Effector CD8-positive, alpha-beta T cell (primary cell): ENCODE data around the gene ATP8A2.

ENCODE experiments used
- DNase-seq: peaks from one replicate; lab custom pipeline; 2025; lab: John Stamatoyannopoulos, UW

The ATP8A2 gene

DNA sequence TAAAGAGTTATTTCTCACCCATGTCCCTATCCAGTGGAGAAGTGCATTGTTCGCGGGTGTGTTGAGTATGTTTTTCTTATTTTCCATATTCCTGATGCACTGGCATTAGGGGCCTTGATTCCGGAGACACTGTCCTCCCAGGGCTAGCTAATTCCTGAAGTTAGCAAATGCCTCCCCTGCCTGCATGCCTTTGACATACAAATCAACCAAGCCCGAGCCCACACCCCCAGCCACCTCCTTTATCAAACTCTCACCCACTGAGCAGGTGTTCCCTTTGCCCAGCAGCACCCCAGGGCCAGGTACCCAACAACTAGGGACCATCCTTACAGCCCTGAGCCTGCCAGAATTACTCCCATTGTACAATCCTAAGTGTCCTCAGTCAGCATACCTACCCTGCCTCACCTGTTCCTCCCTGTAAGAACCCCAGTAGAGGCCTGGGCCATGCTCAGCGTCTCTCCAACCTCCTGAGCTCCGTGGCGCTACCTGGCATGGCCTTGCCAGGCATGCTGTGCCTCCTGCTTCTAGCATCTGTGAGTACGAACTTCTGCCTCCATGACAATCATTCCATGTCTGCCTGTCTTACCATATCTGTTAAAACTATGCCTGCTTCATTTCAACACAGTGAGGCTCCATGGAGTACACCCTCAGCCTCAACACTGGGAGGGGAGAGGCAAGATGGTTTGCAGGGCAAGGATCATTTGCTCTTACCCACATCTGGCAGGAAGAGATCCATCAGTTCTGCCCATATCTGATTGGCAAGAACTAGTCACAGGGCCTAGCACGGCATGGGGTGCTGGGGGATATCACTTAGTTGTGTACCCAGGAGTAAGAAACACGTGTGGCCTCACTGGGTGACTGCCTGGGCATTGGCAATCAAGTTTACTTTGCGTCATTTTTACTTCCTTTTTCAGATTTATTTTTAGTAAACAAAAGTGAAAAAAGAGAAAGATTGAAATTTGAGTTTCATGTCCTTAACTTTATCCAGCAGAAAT lies 476.2 kb downstream of the ATP8A2 start:
- DNase-seq, result no peak

DNA sequence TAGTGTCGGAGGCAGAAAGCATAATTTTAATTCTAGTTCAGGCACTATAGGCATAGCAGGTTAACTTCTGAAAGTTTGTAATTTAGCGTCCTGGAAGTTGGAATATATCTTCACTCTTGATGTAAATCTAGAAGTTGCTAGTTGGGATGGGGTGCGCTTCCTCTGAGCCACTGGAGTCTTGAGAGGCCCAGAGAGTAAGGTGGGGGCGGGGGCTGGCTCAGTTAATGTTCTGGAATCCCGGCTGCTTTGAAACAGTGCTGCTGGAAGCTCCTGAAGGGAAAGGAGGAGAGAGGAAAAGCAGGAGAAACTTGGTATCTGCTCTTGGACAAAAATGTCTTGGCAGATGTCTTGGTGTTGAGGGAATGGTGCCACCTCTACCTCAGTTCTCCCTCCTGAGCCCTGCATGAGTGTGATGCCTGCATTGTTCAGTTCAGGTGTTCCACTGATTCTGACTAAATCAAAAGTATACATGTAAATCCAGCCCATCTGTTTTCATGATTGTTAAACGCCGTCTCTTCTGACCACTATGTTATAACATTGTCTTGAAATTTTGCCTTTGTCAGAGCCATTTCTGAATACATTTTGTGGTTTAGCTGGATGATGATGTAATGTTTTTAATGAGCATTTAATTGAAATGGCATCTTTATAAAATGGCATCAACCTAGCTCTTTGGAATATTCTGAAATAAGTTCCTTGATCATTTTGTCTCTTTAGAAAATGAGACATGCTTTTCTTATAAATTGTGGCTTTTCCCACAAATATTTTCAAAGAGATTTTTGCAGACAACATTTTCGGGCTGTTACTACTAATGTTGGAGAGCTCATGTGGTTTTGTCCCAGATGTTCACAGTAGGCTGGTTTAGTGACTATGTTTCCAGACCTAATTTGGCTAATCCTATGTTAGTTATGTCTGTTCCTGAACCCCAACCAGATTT lies 477.3 kb downstream of the ATP8A2 start:
- DNase-seq, result no peak

DNA sequence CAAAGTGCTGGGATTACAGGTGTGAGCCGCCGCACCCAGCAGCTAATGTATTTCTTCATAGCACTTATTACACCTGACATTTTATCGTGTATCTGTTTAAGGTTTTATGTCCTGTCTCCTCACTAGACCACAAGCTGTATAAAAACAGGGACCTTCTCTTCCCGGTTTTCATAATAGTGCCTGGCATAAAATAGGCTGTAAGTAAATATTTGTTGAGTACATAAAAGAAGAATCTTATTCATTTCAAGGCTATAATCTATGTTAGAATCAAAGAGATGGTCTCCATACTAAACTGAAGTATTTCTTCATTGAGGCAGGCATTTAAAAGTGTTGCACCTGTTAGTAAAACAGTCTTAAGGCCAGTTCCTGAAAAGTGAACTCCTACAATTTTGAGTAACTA lies 486.1 kb downstream of the ATP8A2 start:
- DNase-seq, result no peak

DNA sequence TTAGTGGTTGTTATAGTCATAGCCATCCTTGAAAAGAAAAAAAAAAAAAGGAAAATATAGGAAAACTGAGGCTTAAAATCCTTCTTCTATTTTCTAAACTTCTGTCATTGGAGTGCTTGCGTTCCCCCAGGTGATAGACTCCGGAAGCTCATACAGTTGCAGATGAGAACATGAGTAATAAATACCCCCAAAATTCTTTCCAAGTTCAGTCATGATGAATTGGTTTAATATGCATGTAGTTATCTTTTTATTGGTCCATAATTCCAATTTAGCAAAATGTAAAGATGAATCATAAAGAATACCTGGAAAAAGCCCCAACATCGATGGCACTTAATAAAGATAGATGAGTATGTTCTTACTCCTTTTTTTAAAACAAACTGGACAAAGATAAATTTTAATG lies 487.8 kb downstream of the ATP8A2 start:
- no peak for DNase-seq

DNA sequence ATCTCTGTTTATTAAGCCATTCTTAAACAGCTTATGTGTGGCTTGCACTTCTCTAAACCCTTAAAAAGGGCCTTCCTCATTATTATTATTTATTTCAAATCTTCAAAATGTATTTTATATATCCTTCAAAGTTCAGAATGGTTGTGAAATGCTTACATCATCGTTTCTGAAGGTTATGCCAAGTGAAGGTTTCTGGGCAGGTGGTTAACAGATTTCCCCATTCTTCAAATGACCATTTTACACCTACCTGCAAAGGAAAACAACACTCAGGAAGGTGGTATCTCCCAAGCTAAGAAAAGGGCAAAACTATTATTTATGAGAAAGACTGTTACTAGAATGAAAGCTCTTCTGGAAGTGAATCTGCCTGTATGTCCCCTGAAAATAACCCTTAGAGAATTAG lies 488.5 kb downstream of the ATP8A2 start:
- DNase-seq, result no peak

DNA sequence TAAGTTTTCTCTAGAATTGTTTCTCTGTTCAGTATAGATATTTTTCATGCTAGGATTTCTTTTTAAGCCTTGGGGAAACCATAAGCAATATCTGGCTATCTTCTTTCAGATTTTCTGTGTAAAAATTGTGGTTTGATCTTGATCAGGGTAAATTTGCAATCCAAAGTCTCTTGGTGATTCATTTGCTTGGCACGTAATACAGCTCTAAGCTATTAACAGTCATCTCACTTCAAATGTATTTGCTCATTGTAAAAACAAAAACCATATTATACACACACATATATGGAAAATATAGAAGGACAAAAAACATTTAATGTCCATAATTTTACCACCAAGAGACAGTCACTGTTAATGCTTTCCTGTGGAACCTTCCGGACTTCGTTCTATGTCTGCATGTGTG lies 489.1 kb downstream of the ATP8A2 start:
- no peak for DNase-seq

DNA sequence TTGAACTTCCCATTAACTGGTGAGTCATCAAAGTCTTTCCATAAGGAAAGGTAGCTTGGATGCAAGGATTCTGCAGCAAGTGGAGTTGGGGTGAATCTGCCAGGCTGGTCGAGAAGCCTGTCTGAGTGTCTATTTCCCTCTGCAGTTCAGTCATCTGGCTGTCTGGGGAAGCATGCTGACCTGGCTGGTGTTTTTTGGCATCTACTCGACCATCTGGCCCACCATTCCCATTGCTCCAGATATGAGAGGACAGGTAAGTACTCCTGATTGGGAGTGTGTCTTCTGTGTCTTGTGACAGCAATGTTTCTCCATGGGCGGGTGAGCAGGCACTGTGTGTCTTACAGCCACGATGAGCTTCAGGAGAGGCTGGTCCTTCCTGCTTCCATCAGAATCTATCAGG lies 490.4 kb downstream of the ATP8A2 start:
- DNase-seq, result no peak

DNA sequence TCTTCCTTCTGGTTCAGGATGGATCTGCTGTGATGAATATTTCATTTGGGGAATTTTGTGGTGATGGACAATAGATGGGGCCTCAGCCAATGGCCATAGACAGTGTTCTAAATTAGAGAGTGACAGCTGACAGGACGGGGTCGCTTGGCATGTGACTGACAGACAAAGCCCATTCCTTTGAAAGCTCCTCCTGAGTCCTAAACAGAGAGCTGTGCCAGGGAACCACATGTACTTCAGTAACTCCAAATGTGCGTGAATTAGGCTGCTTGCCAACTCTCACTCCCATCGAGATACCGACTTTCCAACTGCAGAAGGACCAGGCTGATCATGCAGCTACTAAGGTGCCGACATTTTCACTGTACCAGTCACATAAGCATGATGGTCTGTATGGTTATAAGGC lies 492.3 kb downstream of the ATP8A2 start:
- no peak for DNase-seq

DNA sequence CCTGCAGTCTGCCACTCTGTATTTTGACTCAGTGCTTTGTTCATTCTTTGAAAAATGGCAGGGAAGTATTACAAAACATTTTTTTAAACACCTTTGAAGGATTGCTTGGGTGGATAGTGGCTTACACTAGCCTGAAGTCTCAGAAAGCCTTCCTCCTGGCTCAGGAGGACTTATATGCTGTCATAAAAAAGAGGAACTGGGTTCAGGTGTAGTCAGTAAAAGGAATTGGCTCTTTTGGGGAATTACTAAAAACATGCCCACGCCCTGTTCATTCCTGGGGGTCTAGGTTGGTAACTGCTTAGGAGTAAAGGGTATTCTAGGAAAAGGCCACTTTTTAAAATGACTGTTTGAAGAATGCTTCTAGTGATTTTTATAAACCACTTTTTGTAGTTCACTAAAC lies 493.2 kb downstream of the ATP8A2 start:
- no peak for DNase-seq

DNA sequence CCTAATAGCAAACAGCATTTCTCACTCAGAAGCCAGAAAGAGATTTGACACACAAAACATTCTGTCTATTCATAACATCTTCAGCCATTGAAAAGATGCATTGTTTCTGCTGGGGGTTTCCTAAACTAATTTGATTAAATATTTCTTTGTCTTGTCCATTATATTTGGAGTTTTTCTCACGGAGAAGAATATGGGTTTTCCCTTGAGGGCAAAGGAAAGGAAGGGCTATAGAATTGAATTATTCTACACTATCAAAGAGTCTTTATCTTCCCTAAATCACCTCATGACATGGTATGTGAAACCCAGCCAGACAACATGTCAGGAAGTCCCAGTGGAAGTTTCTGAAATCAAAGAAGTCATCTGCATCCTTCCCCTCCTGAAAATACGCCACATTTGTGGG lies 493.6 kb downstream of the ATP8A2 start:
- no peak for DNase-seq

DNA sequence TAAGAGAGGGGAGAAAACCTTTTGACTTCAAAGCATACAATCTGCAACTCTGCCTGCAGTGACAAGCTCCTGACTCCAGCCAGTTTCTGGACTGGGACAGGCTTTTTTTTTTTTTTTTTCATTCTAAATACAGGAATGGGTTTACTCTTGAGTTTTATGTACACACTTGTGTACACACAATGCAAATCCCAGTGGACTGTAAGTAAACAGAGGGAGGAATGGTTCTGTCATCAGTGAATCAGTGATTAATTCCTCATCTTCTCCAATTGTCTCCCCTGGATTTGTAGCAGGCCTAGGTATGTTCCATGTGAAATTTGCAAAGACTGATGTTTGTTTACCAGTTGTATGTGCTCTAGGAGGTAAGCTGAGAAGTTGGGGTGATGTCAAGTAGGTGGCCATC lies 495.3 kb downstream of the ATP8A2 start:
- no peak for DNase-seq

DNA sequence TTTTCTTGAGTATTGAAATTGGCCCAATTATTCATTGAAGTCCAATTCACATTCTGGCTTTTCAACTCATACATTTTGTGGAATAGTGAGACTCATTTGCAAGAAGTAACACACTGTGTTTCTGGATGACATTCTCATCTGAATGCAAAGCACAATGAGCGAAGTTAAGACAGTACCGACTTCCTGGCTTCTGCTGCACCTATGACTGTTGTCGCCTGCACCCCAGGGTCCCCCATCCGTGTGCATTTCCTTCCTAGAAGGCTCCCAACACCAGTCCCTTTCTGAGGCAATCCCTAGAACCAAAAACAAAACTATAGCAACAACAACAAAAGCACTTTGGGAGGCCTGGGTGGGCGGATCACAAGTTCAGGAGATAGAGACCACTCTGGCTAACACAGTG lies 496.7 kb downstream of the ATP8A2 start:
- DNase-seq, result no peak

DNA sequence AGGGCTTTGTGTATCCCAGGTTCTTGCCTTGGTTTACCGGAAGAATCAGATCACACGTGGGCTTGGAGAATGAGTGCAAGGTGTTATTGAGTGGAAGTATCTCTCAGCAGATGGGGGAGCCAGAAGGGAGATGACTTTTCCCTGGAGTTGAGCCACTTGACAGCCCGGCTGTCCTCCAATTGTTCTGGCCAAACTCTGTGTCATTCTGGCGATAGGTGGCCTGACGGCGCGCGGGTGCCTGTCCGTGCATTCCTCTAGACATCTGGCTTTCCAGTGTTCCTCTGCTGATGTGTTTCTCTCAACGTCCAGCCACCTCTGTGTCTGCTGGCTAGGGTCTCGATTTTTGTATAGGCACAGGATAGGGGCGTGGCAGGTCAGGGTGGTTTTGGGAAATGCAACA lies 498.2 kb downstream of the ATP8A2 start:
- no peak for DNase-seq

DNA sequence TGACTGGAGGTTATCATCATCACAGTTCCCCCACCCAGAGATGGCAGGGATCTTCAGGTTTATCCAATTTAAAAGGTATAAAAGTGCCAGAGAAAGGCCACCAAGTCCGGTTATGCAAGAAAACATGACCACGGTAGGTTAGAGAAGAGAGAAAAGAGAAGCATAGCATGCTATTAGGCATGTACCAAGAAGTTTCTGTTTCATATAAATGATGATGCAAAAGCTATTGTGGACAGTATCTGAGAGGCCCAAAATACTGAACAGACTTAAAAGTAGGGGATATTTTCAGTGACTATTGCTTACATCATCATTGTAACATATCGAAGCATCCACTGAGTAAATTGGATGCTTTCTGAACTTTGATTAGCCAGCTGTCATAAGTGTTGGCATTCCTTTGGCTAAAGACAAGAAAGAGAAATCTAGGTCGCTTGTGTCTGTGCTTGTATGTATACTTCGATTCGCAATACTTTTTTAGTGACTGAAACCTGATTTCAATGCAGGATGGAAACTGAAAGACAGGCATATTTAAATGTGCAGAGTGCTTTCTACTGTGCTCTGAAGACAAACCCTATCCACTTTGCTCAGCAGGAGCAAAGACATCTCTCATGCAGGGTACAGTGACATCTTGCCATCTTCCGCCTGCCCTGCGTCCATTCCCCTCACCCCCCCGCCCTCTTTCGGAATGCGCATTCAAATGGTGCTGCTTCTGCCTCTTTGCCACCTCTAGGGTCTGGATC lies 499.8 kb downstream of the ATP8A2 start:
- no peak for DNase-seq

DNA sequence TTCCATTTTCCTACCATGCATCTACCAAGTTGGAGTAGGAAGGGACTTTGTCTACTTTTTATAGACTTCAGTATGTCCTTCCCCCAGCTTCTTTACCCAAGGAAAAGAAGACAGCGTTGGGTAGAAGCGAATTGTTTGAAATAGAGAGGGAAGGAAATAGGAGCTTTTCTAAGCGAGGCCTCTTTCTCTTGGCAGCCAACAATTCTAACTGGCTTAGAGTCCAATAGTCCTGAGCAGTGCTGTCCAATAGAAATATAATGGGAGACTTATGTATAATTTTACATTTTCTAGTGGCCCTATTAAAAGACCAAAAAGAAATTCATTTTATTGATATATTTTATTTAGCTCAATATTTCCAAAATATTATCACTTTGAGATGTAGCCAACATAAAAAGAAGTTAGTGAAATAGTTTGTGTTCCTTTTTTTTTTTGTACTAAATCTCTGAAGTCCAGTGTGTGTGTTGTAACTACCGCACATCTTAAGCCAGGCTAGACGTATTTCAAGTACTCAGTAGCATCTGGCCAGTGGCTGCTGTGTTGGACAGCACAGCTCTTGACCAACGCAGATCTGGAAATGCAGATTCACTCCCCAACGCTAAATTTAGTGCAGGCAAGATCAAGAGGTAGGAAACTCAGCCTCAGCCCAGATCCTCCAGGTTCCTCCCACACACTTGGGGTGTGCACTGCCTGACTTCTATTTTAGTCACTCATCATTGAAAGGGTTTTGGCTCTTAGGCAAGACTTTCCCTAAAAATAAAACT lies 500.9 kb downstream of the ATP8A2 start:
- DNase-seq, result no peak

DNA sequence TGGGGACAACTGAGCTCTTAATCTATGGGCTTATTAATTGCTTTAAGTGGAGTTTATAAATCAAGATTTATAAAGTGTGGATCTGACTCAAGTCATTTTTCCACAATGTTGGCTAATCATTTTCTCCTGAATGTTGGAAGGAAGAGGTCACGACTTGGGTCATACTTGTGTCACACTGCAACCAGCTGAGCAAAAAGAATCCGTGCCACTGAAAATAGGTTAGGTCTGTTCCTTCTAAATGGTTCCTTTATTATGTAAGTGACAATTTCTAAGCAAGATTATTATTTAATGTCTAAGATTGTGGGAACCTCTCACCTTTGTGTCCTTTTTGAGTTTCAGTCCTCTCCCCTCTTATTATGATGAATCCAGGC lies 501.5 kb downstream of the ATP8A2 start:
- DNase-seq, result no peak

DNA sequence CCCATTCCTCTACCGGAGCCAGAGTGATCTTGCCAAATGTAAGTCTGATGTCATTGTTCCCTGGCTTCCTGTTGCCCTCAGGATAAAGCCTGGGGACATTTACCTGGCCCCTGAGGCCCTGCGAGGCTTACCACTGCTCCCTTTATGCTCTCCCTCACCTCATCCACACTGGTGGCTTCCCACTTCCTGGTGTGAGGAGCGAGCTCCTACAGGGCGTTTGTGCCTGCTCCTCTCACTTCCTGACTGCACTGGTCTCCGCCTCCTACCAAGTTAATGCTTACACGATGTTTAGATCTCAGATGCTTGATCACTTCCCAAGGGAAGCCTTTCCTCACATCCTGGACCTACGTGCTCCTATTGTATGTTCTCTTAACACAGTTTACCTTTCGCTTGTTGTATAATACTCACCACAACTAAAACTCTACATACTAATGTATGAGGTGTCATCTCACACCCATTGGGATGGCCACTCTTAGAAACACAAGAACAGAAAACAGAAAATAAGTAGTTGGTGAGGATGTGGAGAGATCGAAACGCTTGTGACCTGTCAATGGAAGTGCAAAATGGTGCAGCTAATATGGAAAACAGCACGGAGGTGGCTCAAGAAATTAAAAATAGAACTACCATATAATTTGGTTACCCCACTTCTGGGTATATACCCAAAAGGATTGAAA lies 502.4 kb downstream of the ATP8A2 start:
- no peak for DNase-seq

DNA sequence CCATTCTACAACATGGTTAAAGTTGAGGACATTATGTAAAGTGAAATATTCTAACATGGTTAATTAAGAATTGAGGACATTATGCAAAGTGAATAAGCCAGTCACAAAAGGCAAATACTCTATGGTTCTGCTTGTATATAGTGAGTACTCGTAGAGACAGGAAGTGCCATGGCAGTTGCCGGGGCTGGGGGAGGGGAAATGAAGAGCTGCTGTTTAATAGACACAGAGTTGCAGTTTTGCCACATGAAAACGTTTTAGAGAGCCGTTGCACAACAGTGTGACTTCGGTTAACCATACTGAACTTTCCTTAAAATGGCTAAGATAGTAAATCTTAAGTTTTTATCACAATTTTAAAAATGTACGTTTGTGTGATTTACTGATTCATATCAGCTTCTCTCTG lies 503.1 kb downstream of the ATP8A2 start:
- DNase-seq, result peak; percentile 38

DNA sequence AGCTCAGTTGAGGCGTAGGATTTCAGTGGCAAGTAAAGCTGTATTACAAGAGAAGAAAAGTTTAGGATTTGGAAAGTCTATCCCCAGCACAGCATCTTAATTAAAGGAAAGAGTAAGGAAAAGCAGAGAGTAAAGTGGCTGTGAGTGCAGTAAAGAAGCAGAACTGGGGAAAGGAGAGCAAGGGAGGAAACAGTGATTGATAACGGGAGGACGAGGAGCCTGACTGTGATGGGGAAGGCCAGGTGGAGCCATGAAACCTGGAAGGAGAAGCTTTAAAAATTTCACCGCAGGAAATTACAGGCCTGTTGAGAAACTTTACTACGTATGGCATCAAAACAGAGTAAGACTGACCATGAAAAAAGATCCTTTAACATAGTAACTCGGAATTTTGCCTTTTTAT lies 504.5 kb downstream of the ATP8A2 start:
- no peak for DNase-seq

DNA sequence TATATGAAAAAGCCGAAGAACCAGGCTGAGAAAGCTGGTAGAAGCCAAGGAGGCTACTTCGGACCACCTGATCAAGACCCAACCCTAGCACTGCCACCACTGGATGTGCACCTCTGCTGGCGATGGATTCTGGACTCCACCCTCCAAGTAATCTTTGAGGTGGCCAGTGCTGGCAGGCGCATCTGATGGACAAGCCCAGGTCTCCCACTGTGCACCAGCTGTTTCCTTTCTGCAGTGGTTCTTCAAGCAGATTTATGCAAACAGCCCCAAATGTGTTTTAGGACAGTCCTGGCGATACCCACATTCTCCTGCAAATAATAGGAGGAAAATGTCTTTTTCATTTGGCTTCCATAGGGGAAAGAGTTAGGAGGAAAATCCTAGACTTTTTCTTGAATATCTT lies 507.7 kb downstream of the ATP8A2 start:
- no peak for DNase-seq
